HG02840 (cell line): ENCODE data around the gene FAM184A.
"Not testable (repeated sequence)": the region's sequence is repeated elsewhere in the genome, so short reads cannot be mapped to it uniquely, and the experiment has no call there.

Experiments
- ATAC-seq: cut with Tn5 transposase; IDR thresholded peaks from one replicate; pipeline ENCODE4 v1.9.1; 2021; ENCODE audit warnings: mild to moderate bottlenecking, moderate library complexity, moderate number of reproducible peaks; ENCODE audit not compliant: unreplicated experiment, low FRiP score

FAM184A gene

GRCh38 chr6:119022796-119023195, 55.7 kb downstream of the FAM184A start:
- no peak for ATAC-seq

GRCh38 chr6:119020597-119021561, 57.6 kb downstream of the FAM184A start:
- no peak for ATAC-seq

- not testable (repeated sequence) for ATAC-seq
These were observed 63.3 kb downstream of the FAM184A start for GRCh38 chr6:119015165-119015564.

GRCh38 chr6:119012521-119012920, 65.9 kb downstream of the FAM184A start:
- no peak for ATAC-seq

GRCh38 chr6:119009266-119009665, 69.2 kb downstream of the FAM184A start:
- ATAC-seq, result not testable (repeated sequence)

- no peak for ATAC-seq
These were observed 71.5 kb downstream of the FAM184A start for GRCh38 chr6:119006974-119007373.

- ATAC-seq, result no peak
These were observed 76.4 kb downstream of the FAM184A start for GRCh38 chr6:119002069-119002468.

- no peak for ATAC-seq
These were observed 78.9 kb downstream of the FAM184A start for GRCh38 chr6:118999494-119000040.

- not testable (repeated sequence) for ATAC-seq
These were observed 81.0 kb downstream of the FAM184A start for GRCh38 chr6:118997426-118997825.

- no peak for ATAC-seq
These were observed 82.1 kb downstream of the FAM184A start for GRCh38 chr6:118996289-118996820.

- no peak for ATAC-seq
These were observed 84.6 kb downstream of the FAM184A start for GRCh38 chr6:118993803-118994251.

- no peak for ATAC-seq
These were observed 85.1 kb downstream of the FAM184A start for GRCh38 chr6:118993358-118993757.

- no peak for ATAC-seq
These were observed 86.2 kb downstream of the FAM184A start for GRCh38 chr6:118992186-118992795.

- ATAC-seq, result no peak
These were observed 92.2 kb downstream of the FAM184A start for GRCh38 chr6:118986312-118986711.

GRCh38 chr6:118985123-118985830, 93.2 kb downstream of the FAM184A start:
- ATAC-seq, result no peak

GRCh38 chr6:118984342-118984741, 94.1 kb downstream of the FAM184A start:
- ATAC-seq, result no peak

GRCh38 chr6:118982575-118982911, 95.9 kb downstream of the FAM184A start:
- ATAC-seq, result no peak

GRCh38 chr6:118981884-118982574, 96.4 kb downstream of the FAM184A start:
- no peak for ATAC-seq

- ATAC-seq, result no peak
These were observed 98.4 kb downstream of the FAM184A start for GRCh38 chr6:118980063-118980462.

- ATAC-seq, result no peak
These were observed 103.7 kb downstream of the FAM184A start for GRCh38 chr6:118974790-118975189.
